BLaER1 (cell line): ENCODE measurements around the gene CFAP53.

ENCODE experiments used
- H3K27ac ChIP-seq: shearing (Covaris generic); formaldehyde crosslinking; 2 replicates; pipeline ENCODE4 v1.8.1; 2022
- H3K27me3 ChIP-seq: shearing (Covaris generic); formaldehyde crosslinking; 2 replicates; pipeline ENCODE4 v1.8.1; 2022
- H3K36me3 ChIP-seq: shearing (Covaris generic); formaldehyde crosslinking; 2 replicates; pipeline ENCODE4 v1.8.1; 2022
- H3K4me1 ChIP-seq: shearing (Covaris generic); formaldehyde crosslinking; 2 replicates; pipeline ENCODE4 v1.8.1; 2022
- H3K4me2 ChIP-seq: shearing (Covaris generic); formaldehyde crosslinking; 2 replicates; pipeline ENCODE4 v1.8.1; 2022
- H3K4me3 ChIP-seq: shearing (Covaris generic); formaldehyde crosslinking; 2 replicates; pipeline ENCODE4 v1.8.1; 2022
- H3K9ac ChIP-seq: shearing (Covaris generic); formaldehyde crosslinking; 2 replicates; pipeline ENCODE4 v1.8.1; 2022
- H3K9me3 ChIP-seq: shearing (Covaris generic); formaldehyde crosslinking; 2 replicates; pipeline ENCODE4 v1.8.1; 2022
- H4K20me1 ChIP-seq: shearing (Covaris generic); formaldehyde crosslinking; 2 replicates; pipeline ENCODE4 v1.8.1; 2022
- Cebpa-rat ChIP-seq: shearing (Covaris generic); IDR thresholded peaks from 2 replicates; pipeline ENCODE4 v1.8.1; 2022

The CFAP53 gene

GRCh38 chr18:50287441-50288347 lies 21.4 kb upstream of the CFAP53 start, which contains the start of gene CXXC1:
CXXC1 (minus strand) TSS chr18:50287692; CDS start chr18:50287589, 103 bp downstream.
- Histone ChIP-seq H3K36me3 (peaks cover 36% of the 10 kb centered on the region), H3K4me2 (peak within 1 kb of the TSS; percentile 93), H3K4me3 (peak within 1 kb of the TSS; percentile 96), H3K27me3 (no peaks in the 10 kb centered on the region), H3K9ac (peak within 1 kb of the TSS; percentile 90), H3K9me3 (no peaks in the 10 kb centered on the region), H3K4me1 (peaks cover 14% of the 10 kb centered on the region), H4K20me1 (peaks cover 14% of the 10 kb centered on the region; the same call in 1 of the 2 replicates), H3K27ac (peak within 1 kb of the TSS; percentile 86)
- TF ChIP-seq Cebpa-rat, result no peak

GRCh38 chr18:50287028-50287440 lies 20.7 kb upstream of the CFAP53 start:
- no peaks in the 10 kb centered on the region for H3K27me3 ChIP-seq
- peak overlapping the region; percentile 96 for H3K4me3 ChIP-seq
- H3K27ac ChIP-seq, result peak overlapping the region; percentile 86
- H3K9ac ChIP-seq, result peak overlapping the region; percentile 90
- no peaks in the 10 kb centered on the region for H3K9me3 ChIP-seq
- H3K36me3 ChIP-seq, result peaks cover 43% of the 10 kb centered on the region
- peak overlapping the region; percentile 93 for H3K4me2 ChIP-seq
- peaks cover 14% of the 10 kb centered on the region; the same call in 1 of the 2 replicates for H4K20me1 ChIP-seq
- H3K4me1 ChIP-seq, result peaks cover 19% of the 10 kb centered on the region
- TF ChIP-seq Cebpa-rat, result no peak

DNA sequence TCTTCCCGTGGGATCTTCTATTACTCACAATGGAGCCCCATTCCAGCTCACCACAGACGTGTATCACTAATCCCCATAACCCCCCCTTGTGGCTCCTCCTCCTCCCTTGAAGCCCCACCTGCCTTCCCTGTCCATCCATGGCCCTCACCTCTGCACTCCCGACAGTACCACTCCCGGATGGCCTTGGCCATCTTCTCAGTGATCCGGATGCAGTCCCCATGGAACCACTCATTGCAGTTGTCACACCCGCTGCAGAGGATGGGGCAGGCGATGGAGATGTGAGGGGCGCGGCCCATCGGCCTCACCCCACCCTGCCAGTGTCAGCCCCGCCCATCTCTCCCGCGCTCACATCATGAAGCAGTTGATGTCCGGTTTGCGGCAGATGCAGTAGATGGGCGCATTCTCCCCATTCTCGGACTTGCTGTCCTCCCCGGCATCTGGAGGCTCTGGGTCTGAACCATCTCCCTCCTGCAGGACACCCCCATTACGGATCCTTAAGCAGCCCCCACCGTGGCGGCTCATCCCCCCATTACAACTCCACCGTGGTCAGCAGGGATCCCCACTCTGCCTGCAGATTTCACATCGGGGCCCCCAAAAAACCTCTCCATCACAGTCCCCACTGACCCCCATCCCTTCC lies 20.2 kb upstream of the CFAP53 start:
- Histone ChIP-seq H4K20me1 (peaks cover 14% of the 10 kb centered on the region; the same call in 1 of the 2 replicates), H3K27me3 (no peaks in the 10 kb centered on the region), H3K4me3 (peak overlapping the region; percentile 96), H3K9ac (peak overlapping the region; percentile 90), H3K4me1 (peaks cover 22% of the 10 kb centered on the region), H3K27ac (peak overlapping the region; percentile 86), H3K4me2 (peak overlapping the region; percentile 93), H3K9me3 (no peaks in the 10 kb centered on the region), H3K36me3 (peaks cover 44% of the 10 kb centered on the region)
- no peak for TF ChIP-seq Cebpa-rat

- peaks cover 22% of the 10 kb centered on the region for H3K4me1 ChIP-seq
- peak overlapping the region; percentile 93 for H3K4me2 ChIP-seq
- peaks cover 14% of the 10 kb centered on the region; the same call in 1 of the 2 replicates for H4K20me1 ChIP-seq
- H3K27me3 ChIP-seq, result no peaks in the 10 kb centered on the region
- peak overlapping the region; percentile 96; the same call in 1 of the 2 replicates for H3K4me3 ChIP-seq
- H3K9me3 ChIP-seq, result no peaks in the 10 kb centered on the region
- no peak overlapping the region for H3K9ac ChIP-seq
- no peak for TF ChIP-seq Cebpa-rat
- no peak overlapping the region for H3K27ac ChIP-seq
- H3K36me3 ChIP-seq, result peaks cover 44% of the 10 kb centered on the region
Observed at GRCh38 chr18:50285631-50286321, 19.5 kb upstream of the CFAP53 start.

GRCh38 chr18:50285071-50285470 lies 18.8 kb upstream of the CFAP53 start:
- Histone ChIP-seq H3K4me3 (no peak overlapping the region), H3K27me3 (no peaks in the 10 kb centered on the region), H3K36me3 (peaks cover 44% of the 10 kb centered on the region), H3K9ac (no peak overlapping the region), H3K4me2 (no peak overlapping the region), H3K9me3 (no peaks in the 10 kb centered on the region), H4K20me1 (peaks cover 15% of the 10 kb centered on the region; the same call in 1 of the 2 replicates), H3K27ac (no peak overlapping the region), H3K4me1 (peaks cover 29% of the 10 kb centered on the region)
- no peak for TF ChIP-seq Cebpa-rat

DNA sequence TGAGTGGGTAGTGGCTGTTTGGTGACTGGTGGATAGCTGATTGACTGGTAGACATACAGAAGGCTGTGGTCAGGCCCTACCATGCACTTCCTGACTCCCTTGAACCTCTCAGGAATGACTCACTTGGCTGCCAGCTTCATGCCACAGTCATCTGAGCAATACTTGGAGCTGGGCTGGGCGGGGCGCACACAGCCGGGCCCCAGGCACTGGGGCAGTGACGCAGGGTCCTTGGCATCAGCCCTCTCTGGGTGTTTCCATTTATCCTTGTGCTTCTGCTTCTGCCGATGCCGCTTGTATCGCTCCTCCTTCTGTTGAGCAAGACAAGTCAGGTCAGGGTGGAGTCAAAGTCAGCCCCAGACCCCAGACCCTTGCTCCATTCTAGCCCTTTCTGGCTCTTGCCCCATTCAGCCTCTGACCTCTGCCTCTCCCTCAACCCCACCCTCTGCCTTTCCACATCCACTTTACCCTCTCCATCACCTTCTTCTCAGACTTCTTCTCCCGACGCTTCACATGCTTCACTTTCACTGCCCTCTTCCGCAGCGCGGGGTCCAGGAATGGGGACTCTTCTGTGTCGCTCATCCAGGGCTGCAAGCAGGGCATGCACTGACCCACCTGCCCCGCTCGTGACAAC lies 18.1 kb upstream of the CFAP53 start:
- Histone ChIP-seq H3K4me2 (no peak overlapping the region), H3K9ac (no peak overlapping the region), H3K4me3 (no peak overlapping the region), H4K20me1 (peaks cover 22% of the 10 kb centered on the region; the same call in 1 of the 2 replicates), H3K36me3 (peaks cover 49% of the 10 kb centered on the region), H3K27ac (no peak overlapping the region), H3K9me3 (no peaks in the 10 kb centered on the region), H3K4me1 (peaks cover 36% of the 10 kb centered on the region), H3K27me3 (no peaks in the 10 kb centered on the region)
- TF ChIP-seq Cebpa-rat, result no peak

DNA sequence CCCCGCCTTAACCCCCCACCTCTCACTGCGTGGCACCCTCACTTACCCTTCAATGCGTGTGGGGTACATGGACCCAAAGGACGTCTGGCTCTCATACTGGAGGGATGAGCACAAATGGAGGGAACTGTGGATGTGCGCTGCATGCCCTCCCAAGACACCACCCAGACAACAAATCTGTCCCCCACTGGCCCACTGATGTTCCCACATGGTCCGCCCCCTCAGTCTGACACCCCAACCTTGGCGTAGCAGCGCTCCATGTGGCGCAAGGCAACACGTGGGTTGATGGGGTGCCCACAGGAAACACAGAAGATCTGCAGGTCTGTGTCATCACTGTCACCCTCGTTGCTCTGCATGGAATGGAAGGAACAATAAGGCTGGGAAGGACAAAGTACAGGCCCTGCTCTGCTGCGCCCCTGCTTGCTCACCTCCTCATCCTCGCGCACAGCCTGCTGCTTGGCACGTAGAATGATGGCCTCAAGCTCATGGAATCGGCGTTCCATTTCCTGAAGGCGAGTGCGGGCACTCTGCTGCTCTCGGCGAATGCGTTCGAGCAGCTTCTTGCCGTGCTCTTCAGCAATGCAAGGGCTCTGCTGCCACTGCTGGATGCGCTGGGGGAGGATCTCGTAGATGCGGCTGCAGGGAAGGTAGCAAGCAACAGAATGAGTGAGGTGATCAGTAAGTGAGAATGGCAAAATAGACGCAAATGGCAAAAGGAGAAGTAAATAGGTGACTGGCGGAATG lies 17.3 kb upstream of the CFAP53 start:
- Histone ChIP-seq H3K27me3 (no peaks in the 10 kb centered on the region), H3K27ac (no peak overlapping the region), H4K20me1 (peaks cover 29% of the 10 kb centered on the region; the same call in 1 of the 2 replicates), H3K36me3 (peaks cover 56% of the 10 kb centered on the region), H3K9ac (no peak overlapping the region), H3K4me2 (no peak overlapping the region), H3K9me3 (no peaks in the 10 kb centered on the region), H3K4me3 (no peak overlapping the region), H3K4me1 (peaks cover 43% of the 10 kb centered on the region)
- TF ChIP-seq Cebpa-rat, result no peak

GRCh38 chr18:50282521-50283335 lies 16.4 kb upstream of the CFAP53 start:
- H3K4me1 ChIP-seq, result peaks cover 44% of the 10 kb centered on the region
- H3K9ac ChIP-seq, result 0 out of 2 replicates have a peak overlapping the region, but pooled peaks have one; percentile 93
- no peak for TF ChIP-seq Cebpa-rat
- peaks cover 35% of the 10 kb centered on the region; the same call in 1 of the 2 replicates for H4K20me1 ChIP-seq
- H3K4me3 ChIP-seq, result peak overlapping the region; percentile 89
- peak overlapping the region; percentile 96 for H3K4me2 ChIP-seq
- no peaks in the 10 kb centered on the region for H3K27me3 ChIP-seq
- H3K27ac ChIP-seq, result no peak overlapping the region; the same call in 1 of the 2 replicates
- H3K9me3 ChIP-seq, result no peaks in the 10 kb centered on the region
- H3K36me3 ChIP-seq, result peaks cover 62% of the 10 kb centered on the region
